GM19023 (cell line): ENCODE data around the gene CD300A.
A peak's percentile ranks its signal among the peaks of the same experiment; 100 is the strongest.

Source experiments
- ATAC-seq: cut with Tn5 transposase; IDR thresholded peaks from one replicate; pipeline ENCODE4 v1.9.1; 2021; ENCODE audit warnings: mild to moderate bottlenecking, moderate library complexity; ENCODE audit not compliant: unreplicated experiment

Gene CD300A

DNA sequence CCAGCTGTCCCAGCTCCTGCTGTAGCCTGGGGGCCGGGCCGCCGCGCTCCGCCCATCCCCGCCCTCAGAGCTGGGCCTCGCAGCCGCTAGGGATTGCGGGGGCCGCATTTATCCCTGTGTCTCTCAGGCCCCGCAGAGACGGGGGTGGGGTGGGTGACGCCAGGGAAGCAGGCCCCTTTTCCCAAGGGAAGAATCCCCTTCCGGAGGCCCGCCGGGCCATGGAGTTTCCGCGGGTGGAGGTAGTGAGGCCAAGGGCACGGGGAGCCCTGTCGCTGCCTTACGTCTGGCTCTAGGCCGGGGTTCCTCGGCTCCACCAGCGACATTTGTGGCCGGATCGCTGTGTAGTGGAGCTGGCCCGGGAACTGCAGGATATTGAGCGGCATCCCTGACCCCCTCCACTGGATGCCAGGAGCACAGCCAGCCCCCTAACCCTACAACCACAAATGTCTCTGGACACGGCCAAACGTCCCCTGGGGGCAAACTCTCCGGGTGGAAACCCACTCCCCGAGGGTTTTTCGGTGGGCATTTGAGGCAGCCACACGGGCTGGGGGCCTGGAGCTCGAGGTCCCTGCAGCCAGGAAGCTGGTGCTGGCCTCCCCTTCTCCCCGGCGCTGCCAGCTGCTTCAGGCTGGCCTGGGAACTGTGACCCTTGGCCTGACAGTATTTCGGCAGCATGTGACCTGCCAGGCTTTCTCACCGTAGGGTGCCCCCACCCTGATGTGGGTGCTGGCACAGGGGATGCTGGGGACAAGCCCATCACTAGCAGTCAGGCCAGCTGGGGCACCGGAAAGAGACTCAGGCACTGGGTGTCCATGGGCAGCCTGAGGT, 12.0 kb upstream of the CD300A start:
- peak; percentile 34 for ATAC-seq

DNA sequence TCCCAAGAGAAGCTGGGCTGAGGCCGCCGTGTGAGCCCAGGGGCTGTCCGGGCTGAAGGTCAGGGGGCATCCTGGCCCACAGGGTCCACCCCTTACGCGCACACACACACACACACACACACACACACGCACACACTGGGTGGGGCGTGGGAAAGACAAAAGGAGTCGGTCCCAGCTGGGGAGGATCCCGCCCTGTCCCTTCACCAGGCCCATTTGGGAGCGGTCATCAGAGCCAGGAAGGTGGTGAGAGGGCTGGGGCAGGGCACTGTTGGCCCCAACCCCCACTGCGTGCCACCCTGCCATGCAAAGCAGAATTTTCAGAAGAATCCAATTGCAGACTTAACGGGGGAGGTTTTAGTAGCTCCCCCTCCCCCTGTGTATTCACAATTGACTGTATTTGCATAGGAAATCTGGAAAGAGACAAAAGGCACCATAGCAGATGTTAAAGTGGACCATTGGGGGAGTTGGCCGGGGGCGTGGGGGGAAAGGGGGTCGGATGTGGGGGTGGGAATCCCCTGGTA, 11.3 kb upstream of the CD300A start:
- no peak for ATAC-seq

DNA sequence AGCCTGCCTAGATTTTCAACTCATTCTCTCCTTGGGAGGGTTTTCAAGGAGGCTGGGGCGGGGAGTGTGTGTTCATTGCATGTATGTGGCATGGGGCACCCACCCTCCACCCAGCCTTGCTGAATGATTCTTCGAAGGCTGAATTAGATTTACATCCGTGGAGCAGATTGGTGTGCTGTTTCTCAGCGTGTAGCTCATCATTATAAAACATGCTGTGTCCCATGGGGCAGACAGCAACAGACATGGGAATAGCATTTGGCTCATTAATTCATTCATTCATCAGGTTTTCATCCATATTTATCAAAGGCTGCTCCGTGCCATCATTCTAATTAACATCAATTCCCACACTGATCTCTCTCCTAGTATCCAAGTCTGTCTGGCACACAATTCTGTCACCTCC, 10.6 kb upstream of the CD300A start:
- no peak for ATAC-seq

DNA sequence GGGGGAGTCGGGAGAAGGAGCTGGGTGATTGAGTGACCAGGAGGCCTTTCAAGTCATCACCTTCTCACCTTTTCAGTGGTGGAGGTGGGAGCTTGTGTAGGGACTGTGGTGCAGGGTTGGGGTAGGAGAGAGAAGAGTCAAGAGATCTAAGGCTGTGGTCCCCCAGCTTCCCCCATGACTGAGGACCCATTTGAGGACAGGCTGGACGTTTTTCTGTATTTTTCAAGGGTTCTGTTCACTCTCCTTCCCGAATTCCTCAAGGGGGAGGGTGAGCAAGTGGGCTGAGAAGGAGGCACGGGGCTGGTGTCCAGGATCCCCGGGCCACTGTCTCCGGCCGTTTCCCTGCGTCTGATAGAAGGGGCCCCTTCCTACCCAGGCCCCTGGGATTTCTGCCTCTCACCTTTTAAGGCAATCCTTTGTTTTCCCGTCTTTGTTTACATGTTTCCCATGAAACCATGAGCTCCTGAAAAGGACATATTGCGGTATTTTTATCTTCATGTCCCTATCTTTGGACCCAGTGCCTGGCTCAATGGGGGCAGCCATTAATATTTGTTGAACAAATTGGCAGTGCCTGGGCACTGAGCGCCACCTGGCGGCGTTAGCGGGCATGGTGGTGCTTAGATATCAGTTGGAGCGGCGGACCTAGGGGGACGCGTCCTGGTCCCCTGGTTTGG, 9.2 kb upstream of the CD300A start:
- ATAC-seq = no peak

DNA sequence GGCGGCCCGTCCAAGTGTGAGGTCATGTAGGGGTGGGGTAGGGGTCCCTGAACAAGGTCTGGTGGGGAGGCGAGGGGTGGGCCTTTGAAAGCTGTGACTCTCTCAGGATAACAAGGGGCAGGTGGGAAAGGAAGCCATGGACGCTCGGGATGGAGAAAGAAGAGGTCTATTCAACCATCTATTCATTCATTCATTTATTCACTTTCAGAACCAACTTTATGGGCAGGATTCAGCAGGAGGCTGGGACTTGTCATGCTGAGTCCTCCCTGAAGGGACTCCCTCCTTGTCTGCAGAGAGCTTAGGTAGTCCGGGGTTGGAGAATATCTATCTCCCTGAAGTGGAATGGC, 8.6 kb upstream of the CD300A start:
- ATAC-seq = no peak

DNA sequence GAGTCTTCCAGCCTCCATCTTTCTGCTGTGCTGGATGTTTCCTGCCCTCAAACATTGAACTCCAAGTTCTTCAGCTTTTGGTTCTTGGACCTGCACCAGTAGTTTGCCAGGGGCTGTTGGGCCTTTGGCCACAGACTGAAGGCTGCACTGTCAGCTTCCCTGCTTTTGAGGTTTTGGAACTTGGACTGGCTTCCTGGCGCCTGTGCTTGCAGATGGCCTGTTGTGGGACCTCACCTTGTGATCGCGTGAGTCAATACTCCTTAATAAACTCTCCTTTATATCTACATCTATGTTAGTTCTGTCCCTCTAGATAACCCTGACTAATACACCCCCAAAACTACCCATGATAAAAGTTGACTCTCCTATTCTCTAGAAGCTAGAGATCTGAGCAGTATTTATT, 7.6 kb upstream of the CD300A start:
- ATAC-seq = no peak

DNA sequence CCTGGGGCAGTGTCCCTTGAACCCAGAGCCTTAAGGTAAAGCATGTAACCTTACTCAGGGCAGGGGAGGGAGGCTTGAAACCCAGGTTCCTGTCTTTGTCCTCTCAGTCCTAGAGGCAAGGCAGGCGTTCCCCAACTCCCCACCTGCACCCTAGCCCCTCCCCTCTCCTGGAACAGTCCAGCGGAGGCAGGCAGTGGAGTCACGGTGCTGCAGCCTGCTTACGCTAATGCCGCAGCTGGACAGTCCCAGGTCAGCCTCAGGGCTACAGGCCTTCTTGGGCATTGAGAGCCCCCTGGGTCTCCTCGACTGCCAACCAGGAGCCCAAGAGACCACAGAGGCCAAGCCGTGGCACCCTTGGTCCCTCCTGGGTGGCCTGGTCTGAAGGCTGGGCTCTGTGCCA, 6.8 kb upstream of the CD300A start:
- ATAC-seq = no peak

DNA sequence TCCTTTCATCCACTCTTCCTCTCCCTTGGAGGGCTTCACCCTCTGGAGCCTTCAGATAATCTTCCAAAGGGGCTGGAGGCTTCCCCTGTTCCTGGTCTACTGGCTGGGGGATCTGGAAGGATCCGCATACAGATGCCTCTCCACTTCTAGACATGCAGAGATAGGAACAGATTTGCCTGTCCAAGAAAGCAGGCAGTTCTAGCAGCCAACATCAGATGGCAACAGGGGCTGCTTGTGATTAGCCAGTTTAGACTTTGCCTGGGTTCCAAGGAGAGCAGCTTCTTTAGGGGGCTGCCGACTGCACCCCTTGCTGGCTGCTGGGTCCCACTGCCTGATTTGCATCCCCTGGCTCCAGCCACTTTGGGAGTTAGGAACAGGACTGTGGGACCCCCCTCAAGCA, 6.2 kb upstream of the CD300A start:
- ATAC-seq = no peak

DNA sequence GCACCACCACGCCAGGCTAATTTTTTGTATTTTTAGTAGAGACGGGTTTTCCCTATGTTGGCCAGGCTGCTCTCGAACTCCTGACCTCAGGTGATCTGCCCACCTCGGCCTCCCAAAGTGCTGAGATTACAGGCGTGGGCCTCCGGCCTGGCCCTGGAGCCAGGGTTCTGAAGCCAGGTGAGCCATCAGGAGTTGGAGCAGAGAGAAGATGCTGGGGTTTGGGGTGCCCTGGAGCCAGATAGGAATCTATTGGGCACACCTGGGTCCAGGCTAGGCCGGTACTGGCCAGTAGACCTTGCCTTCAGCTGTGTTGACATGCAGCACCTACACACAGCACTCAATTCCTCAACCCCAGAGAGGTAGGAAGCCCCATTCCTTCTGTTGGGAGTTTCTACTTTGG, 5.4 kb upstream of the CD300A start:
- ATAC-seq = no peak

DNA sequence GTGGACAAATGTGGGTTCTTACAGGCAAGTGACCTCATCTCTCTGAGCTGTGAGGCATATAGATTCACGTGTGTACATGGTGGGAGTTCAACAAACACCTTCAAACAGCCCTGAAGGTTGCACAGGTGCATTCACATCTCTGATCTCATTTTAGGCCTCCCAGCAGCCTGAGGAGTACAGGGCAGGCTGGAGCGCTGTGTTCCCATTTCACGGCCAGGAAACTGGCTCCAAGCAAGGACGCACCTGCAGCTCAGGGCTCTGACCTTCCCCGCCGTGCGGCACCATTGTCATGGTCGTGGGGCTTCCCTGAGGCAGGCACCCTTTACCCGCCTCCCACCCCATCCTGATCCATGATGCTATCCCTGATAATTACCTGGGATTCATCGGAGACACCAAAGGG, 4.8 kb upstream of the CD300A start:
- no peak for ATAC-seq

DNA sequence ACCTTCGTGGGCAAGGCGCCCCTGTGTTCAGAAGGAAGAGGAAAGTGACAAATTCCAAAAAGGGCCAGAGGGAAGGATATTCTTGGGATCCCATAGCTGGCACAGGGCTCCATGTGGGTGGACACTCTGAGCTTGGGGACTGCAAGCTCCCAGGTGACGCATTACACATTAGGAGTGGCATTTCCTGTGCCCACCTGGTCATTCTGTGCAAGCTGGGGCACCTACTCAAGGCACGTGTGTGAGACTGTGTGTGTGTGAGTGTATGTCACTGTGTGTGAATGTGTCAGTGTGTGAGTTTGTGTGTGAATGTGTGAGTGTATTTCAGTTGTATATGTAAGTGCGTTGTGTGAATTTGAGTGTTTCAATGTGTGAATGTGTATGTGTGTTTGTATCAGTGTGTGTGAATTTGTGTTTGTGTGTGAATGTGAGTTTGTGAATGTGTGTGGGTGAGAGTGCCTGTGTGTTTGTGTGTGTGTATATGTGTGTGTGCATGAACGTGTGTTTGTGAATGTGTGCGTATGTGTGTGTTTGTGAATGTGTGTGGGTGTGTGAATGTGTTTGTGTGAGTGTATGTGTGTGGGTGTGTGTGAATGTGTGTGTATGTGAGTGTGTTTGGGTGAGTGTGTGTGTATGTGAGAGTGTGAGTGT, 1.6 kb upstream of the CD300A start:
- no peak for ATAC-seq

DNA sequence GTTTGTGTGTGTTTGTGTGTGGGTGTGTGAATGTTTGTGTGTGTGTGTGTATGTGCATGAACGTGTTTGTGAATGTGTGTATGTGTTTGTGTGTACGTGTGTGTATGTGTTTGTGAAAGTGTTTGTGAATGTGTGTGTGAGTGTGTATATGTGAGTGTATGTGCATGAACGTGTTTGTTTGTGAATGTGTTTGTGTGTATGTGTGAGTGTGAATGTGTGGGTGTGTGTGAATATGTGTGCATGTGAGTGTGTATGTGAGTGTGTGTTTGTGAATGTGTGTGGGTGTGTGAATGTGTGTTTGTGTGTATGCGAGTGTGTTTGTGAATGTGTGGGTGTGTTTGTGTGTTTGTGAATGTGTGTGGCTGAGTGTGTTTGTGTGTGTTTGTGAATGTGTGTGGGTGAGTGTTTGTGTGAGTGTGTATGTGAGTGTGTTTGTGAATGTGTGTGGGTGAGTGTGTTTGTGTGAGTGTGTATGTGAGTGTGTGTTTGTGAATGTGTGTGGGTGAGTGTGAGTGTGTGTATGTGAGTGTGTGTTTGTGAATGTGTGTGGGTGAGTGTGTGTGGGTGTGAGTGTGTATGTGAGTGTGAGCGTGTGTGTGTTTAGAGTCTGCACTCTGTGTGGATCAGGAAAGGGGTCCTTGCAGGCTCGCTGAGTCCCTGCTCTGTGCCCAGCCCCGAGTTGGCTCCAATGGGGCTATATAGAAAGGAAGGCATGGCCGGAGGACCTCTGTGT, 890 bp upstream of the CD300A start:
- ATAC-seq = no peak

DNA sequence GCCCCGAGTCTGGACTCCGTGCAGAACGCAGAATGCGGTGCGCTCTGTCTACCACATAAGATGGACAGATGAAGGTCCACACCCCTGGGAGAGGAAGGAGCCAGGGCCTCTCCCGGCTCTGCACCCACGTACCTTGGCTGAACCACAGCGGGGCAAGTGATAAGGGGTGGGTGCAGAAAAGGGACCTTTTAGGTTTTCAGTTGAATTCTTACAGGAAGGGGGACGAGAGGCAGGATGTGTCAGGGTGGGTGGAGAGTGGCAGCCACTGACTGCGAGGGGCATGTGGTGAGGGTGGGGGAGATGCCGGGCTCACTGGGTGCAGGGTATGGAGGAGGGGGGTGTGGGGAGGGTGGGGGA, 372 bp downstream of the CD300A start:
- no peak for ATAC-seq

DNA sequence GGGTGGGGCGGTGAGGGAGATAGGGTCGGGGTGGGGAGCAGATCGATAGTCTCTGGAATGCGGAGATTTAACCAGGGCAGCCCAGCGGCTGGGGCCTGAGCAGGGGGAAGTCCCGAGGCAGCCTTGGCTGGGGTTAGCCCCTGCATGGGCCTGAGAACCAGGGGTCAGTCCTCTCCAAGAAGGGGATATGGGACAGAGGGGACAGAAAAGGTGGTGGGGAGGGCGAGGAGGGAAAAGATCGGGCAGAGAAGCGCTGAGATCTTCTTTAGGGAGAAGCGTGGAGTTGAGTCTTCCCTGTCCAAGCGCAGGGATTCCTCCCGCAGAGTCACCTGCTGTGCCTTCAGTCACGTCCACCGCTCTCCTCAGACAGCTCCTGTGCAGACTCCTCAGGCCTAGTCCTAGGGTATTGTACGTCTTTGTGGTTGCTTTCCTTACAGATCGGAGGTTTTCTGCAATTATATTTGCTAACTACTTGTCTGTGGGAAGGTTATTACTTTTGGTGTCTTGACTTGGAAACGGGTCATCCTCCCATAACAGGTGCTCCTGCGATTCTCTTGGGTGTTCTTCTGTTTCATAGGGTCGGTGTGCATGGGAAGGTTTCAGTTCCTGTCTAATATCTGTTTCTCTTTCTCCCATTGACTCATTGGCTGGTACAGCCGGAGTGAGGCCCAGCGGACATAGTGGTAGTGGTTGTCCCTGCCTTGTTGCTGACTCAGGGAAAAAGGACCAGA, 952 bp downstream of the CD300A start:
- ATAC-seq = peak; percentile 66

DNA sequence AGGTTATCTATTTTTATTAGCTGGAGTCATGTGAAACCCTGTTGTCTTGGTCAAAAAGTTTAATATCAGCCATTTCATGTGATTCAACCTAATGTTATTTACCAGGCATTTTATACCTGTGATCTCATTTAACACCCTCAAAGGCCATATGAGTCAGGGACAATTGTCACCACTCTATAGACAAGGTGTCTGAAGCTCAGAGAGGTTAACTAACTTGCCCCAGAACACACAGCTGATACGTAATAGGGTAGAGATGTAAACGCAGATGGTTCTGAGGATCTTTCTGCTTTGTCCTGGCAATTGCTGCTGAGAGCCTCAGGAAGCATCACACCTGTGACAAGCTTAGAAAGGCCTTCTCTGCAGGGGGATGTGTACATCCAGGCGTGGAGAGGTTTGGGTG, 4.9 kb downstream of the CD300A start:
- no peak for ATAC-seq

DNA sequence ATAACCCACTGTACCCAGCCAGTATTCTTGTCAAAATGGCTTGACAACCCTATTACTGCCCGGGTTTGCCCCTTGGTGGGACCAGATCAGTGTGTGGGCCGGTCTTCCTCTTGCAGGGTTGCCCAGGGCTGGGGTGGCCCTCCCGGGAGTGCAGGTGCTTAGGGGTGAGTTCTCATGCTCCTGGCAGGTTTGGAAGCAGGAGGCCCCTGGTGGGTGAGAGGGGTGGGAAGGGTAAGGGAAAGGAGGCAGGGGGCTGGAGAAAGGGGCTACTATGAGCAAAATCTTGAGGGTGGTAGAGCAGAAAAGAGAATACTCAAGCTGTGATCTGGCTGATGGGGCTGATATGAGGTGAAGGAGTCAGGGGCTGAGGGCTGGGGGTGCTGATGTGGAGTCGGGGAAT, 6.5 kb downstream of the CD300A start:
- ATAC-seq = no peak

DNA sequence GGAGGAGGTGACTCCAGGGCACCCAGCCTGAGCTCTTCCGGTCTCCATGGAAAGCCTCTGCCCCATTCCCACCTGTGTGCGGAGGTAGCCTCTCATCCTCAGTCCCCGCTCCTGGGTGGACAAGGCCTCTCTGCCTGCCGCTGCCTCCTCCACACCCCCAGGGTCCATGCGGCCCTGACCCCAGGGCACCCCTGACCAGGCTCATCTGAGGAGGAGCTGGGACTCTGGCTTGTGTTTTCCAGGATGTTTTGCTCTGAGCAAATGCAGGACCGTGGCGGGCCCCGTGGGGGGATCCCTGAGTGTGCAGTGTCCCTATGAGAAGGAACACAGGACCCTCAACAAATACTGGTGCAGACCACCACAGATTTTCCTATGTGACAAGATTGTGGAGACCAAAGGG, 6.9 kb downstream of the CD300A start:
- ATAC-seq = no peak

DNA sequence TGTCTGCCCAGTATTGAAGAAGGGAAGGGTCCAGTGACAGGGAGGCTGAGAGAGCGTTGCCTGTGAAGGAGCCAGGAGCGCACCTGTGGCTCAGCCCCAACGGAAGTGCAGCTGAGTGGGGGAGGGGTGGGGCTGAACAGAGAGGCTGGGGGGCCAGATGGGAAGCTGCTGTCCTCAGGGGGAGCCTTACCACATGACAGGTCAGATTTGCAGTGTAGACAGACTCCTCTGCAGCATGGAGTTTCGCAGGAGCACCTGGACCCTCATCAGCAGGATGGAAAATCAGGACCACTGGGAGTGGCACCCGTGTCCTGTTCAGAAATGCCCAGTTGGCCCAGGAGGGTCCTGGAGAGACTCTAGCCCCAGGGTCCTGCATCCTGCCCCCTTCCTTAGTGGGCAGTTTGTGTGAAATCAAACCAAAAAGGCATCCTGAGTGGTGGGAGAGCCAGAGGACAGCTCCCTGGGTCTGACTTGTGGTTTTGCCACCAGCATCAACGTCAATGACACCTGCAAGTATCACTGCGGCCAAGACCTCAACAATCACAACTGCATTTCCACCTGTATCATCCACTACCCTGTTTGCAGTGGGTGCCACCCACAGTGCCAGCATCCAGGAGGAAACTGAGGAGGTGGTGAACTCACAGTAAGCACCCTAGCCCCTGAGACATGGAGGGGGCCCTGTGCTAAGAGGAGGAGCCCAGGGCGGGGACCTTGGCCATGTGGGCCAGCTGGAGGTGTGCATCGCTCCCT, 7.8 kb downstream of the CD300A start:
- ATAC-seq = no peak

DNA sequence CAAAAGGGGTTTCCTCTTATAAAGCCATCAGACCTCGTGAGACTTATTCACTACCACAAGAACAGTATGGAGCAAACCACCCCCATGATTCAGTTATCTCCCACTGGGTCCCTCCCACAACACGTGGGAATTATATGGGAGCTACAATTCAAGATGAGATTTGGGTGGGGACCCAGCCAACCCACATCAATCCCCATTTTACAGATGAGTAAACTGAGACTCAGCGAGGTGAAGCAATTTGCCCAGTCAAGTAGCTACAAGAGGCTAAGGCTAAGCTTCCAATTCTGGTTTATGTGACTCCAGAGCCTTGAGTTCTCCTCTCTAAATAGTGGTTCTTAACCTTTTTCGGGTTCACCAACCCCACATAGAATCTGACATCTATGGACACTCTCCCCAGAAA, 8.8 kb downstream of the CD300A start:
- no peak for ATAC-seq

DNA sequence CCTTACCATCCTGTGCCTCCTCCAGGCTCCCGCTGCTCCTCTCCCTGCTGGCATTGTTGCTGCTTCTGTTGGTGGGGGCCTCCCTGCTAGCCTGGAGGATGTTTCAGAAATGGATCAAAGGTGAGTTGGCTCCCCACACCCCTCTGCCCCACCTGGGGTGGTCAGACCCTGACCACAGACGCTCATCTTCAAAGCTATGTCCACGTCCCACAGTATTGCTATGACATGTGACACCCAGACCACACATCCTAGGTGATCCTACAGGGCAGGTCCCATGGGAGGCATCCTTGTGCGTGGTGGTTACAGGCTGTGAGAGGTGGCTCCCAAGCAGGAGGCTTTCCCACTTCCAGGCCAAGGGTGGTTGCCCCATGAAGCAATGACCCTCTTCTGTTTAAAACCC, 11.0 kb downstream of the CD300A start:
- ATAC-seq = no peak
